H1 (cell line): Measurements from ENCODE around the gene MAVS. TPM values are rescaled to one million over a fixed set of nuclear protein-coding genes. Genes with fewer than 3 reads are reported as not detected.

Experiments used
- ATF2 ChIP-seq: IDR thresholded peaks from 2 replicates; pipeline ENCODE4 v1.6.1; 2012; ENCODE audit warnings: low read length, inconsistent platforms
- BRCA1 ChIP-seq: IDR thresholded peaks from 2 replicates; pipeline ENCODE4 v1.6.1; 2012; ENCODE audit warnings: low read depth, low read length, improper control_type of control experiment
- CHD2 ChIP-seq: IDR thresholded peaks from 2 replicates; pipeline ENCODE4 v1.6.1; 2012; ENCODE audit warnings: low read length, improper control_type of control experiment
- CTCF ChIP-seq, 3 experiments: IDR thresholded peaks; 1 replicate in 2 of 3; 2 replicates in 1 of 3; pipeline versions ENCODE4 v1.5.1 to v1.6.1; 2011; ENCODE audit warnings: low read length in 3 of 3, mild to moderate bottlenecking in 3 of 3, inconsistent platforms in 2 of 3, low read depth in 1 of 3, moderate library complexity in 1 of 3; ENCODE audit not compliant: insufficient read depth in 1 of 3; ENCODE audit errors: control extremely low read depth in 1 of 3
- EP300 ChIP-seq, 2 experiments: IDR thresholded peaks; 1 replicate in 1 of 2; 2 replicates in 1 of 2; pipeline ENCODE4 v1.6.1; 2011 to 2012; ENCODE audit warnings: low read depth in 2 of 2, low read length in 2 of 2, mild to moderate bottlenecking in 2 of 2, borderline replicate concordance in 1 of 2, inconsistent platforms in 1 of 2, moderate library complexity in 1 of 2
- GABPA ChIP-seq: IDR thresholded peaks from 2 replicates; pipeline ENCODE4 v1.6.1; 2011; ENCODE audit warnings: mild to moderate bottlenecking, low read length, moderate library complexity, borderline replicate concordance; ENCODE audit not compliant: insufficient read depth
- NANOG ChIP-seq: IDR thresholded peaks from 2 replicates; pipeline ENCODE4 v1.6.1; 2011; ENCODE audit warnings: low read length, low read depth, mild to moderate bottlenecking, inconsistent platforms; ENCODE audit not compliant: insufficient read depth, poor library complexity, severe bottlenecking
- POLR2AphosphoS5 ChIP-seq: IDR thresholded peaks from 2 replicates; pipeline ENCODE4 v1.6.1; 2011; ENCODE audit warnings: low read depth, low read length
- RNF2 ChIP-seq: fragments of 200-900, 300-1000 bp; sonication (generic); IDR thresholded peaks from 2 replicates; pipeline ENCODE4 v1.7.1; 2016; ENCODE audit warnings: borderline replicate concordance, low read depth, mild to moderate bottlenecking, antibody characterized with exemption, low read length; ENCODE audit not compliant: poor library complexity, severe bottlenecking; ENCODE audit errors: missing control alignments
- SAP30 ChIP-seq: fragments of 300-600 bp; sonication (generic); IDR thresholded peaks from 2 replicates; pipeline ENCODE4 v1.7.1; 2012; ENCODE audit warnings: low read length, moderate library complexity, mild to moderate bottlenecking, inconsistent platforms; ENCODE audit not compliant: insufficient read depth, insufficient replicate concordance
- SIN3A ChIP-seq, 2 experiments: IDR thresholded peaks in 1 of 2; conservative IDR thresholded peaks in 1 of 2; 2 replicates each; pipeline ENCODE4 v1.6.1; 2011 to 2012; ENCODE audit warnings: low read length in 2 of 2, improper control_type of control experiment in 1 of 2, low read depth in 1 of 2, mild to moderate bottlenecking in 1 of 2
- SP4 ChIP-seq: IDR thresholded peaks from 2 replicates; pipeline ENCODE4 v1.6.1; 2012; ENCODE audit warnings: low read length, inconsistent platforms
- SUZ12 ChIP-seq: fragments of 200-600 bp; sonication (generic); IDR thresholded peaks from 2 replicates; pipeline ENCODE4 v1.6.1; 2012; ENCODE audit warnings: mild to moderate bottlenecking, inconsistent platforms, low read length, moderate library complexity, mixed read lengths
- TAF1 ChIP-seq: IDR thresholded peaks from 2 replicates; pipeline ENCODE4 v1.6.1; 2011; ENCODE audit warnings: mild to moderate bottlenecking, low read depth, low read length
- TEAD4 ChIP-seq: IDR thresholded peaks from 2 replicates; pipeline ENCODE4 v1.6.1; 2012; ENCODE audit warnings: low read depth, low read length, inconsistent platforms, mixed read lengths
- USF2 ChIP-seq: IDR thresholded peaks from 2 replicates; pipeline ENCODE4 v1.6.1; 2011; ENCODE audit warnings: low read length, improper control_type of control experiment
- YY1 ChIP-seq: IDR thresholded peaks from 2 replicates; pipeline ENCODE4 v1.6.1; 2011; ENCODE audit warnings: low read depth, mild to moderate bottlenecking, low read length
- polyA plus RNA-seq, 7 experiments: library from polyadenylated mRNA; depleted of rRNA in 3 of 7; stranded (reverse) in 5 of 7; unstranded in 2 of 7; fragments of >200 nt in 5 of 7; fragments of 200-250 nt in 2 of 7; gene quantifications; 1 replicate in 5 of 7; 2 replicates in 1 of 7; 4 replicates in 1 of 7; pipeline versions ENCODE4 v1.2.1 to v1.2.3, GENCODE V29; 2011 to 2013; ENCODE audit warnings: missing spikeins in 2 of 7, mixed read lengths in 2 of 7
- total RNA-seq: library from RNA; stranded (reverse); fragmentation: NEBNext Ultra II Directional; extraction: Animal tissue kit (Norgen Biotek cat#: 25700); gene quantifications from 2 replicates; pipeline ENCODE4 v1.2.1, GENCODE V29; 2021

Gene MAVS
- total and polyA plus RNA-seq, 2 of the 8 experiments (the other 6 are each of a cell fraction or from before 2014, with no cell fraction given): 9.9 to 24.3 TPM

DNA sequence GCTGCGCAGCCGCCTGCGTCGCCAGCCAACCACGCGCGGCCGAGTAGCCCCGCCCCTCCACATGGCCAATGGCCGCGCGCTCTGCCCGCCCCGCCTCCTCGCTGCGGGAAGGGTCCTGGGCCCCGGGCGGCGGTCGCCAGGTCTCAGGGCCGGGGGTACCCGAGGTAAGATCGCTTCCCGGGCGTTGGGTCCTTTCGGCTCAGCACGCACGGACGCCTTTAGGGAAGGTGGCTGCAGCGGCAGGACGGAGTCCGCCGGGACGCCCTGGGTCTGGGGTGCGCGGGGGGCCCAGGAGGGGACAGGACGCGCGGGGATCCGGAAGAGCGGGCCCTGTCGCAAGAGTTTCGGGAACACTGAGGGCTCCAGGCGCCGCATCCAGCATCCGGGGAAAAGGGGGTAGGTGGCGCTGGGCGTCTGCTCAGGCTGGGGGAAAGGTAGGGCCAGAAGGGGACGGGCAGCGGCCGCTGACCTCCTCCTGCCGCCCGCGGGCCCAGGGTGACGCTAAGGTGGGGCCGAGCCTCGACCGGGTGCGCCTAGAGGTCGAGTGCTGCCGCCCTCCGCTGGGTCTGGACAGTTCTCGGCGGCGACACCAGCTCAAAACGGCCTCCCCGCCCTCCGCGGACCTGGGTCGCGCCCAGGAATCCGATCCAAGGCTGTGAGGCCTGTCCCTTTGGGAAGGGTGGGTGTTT is at the start of gene MAVS (continued):
- peak; percentile 84 for TF ChIP-seq TAF1
- TF ChIP-seq TEAD4: no peak
- no peak for TF ChIP-seq RNF2
- no peak for TF ChIP-seq SP4
- TF ChIP-seq USF2: no peak
- TF ChIP-seq POLR2AphosphoS5: 0 out of 2 replicates have a peak, but pooled peaks have one; percentile 36
- no peak; the same call in 1 of the 2 replicates for TF ChIP-seq SUZ12
- no peak for TF ChIP-seq ATF2
- TF ChIP-seq NANOG: no peak
- peak; percentile 56; the same call in 1 of the 2 replicates for TF ChIP-seq YY1
- no peak for TF ChIP-seq BRCA1
- no peak for TF ChIP-seq CHD2
- no peak for TF ChIP-seq GABPA
- no peak for TF ChIP-seq SAP30
- TF ChIP-seq CTCF (IDR thresholded peaks at IDR 0.05; ENCODE audit: control extremely low read depth in 1 of 3, insufficient read depth in 1 of 3, low read depth in 1 of 3, low read length in 3 of 3): peak in 1 of 3 experiments; percentile 6; a peak in 1 of 4 replicates
- TF ChIP-seq SIN3A (conservative IDR thresholded peaks at IDR 0.05 in 1 of 2, IDR thresholded peaks at IDR 0.05 in 1 of 2; ENCODE audit: low read depth in 1 of 2, low read length in 2 of 2): no peak; a peak in 1 of 4 replicates
- peak in 1 of 2 experiments; percentile 49; a peak in 1 of 3 replicates for TF ChIP-seq EP300 (IDR thresholded peaks at IDR 0.05; ENCODE audit: borderline replicate concordance in 1 of 2, low read depth in 2 of 2, low read length in 2 of 2)
